ENCODE results near the gene GJA10.
"Not testable (repeated sequence)": the region's sequence is repeated elsewhere in the genome, so short reads cannot be mapped to it uniquely, and the experiment has no call there.

GJA10 gene

GRCh38 chr6:89894169-89894568, at the start of gene GJA10:
TSS of gene GJA10 (plus strand) at chr6:89894469. CDS start at chr6:89894469, 0 bp downstream.
- no peaks in the 10 kb centered on the region for H3K9me3 Mint-ChIP-seq
- H3K27ac Mint-ChIP-seq = no peak within 1 kb of the TSS
- intact Hi-C loops (cut with micrococcal nuclease) = no loop called here
- no peaks in the 10 kb centered on the region for H3K4me1 Mint-ChIP-seq (ENCODE audit: low read depth)
- H3K4me3 Mint-ChIP-seq = no peak within 1 kb of the TSS
- H3K27me3 Mint-ChIP-seq = peaks cover 26% of the 10 kb centered on the region
- no peaks in the 10 kb centered on the region for H3K36me3 Mint-ChIP-seq (ENCODE audit: low read depth)

DNA sequence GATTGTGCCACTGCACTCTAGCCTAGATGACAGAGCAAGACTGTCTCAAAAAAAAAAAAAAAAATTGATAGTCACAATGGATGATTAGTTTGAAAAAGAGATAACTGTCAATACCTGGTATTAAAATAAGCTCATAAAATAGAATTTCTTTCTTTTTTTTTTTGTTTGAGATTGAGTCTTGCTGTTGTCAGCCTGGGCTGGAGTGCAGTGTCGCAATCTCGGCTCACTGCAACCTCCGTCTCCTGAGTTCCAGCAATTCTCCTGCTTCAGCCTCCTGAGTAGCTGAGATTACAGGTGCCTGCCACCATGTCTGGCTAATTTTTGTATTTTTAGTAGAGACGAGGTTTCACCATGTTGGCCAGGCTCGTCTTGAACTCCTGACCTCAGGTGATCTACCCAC, 46.8 kb upstream of the GJA10 start:
- intact Hi-C loops (cut with micrococcal nuclease); H3K4me1 Mint-ChIP-seq (ENCODE audit: low read depth); H3K27ac Mint-ChIP-seq; H3K9me3 Mint-ChIP-seq; H3K4me3 Mint-ChIP-seq; H3K27me3 Mint-ChIP-seq: not testable (repeated sequence)
- peaks cover 70% of the 10 kb centered on the region for H3K36me3 Mint-ChIP-seq (ENCODE audit: low read depth)

- Mint-ChIP-seq H3K4me3 (no peak overlapping the region), H3K27me3 (no peaks in the 10 kb centered on the region), H3K27ac (no peak overlapping the region), H3K36me3 (ENCODE audit: low read depth) (peaks cover 92% of the 10 kb centered on the region), H3K9me3 (no peaks in the 10 kb centered on the region), H3K4me1 (ENCODE audit: low read depth) (no peaks in the 10 kb centered on the region)
- intact Hi-C loops (cut with micrococcal nuclease) = no loop called here
Measured at GRCh38 chr6:89853068-89853467, 41.2 kb upstream of the GJA10 start.

DNA sequence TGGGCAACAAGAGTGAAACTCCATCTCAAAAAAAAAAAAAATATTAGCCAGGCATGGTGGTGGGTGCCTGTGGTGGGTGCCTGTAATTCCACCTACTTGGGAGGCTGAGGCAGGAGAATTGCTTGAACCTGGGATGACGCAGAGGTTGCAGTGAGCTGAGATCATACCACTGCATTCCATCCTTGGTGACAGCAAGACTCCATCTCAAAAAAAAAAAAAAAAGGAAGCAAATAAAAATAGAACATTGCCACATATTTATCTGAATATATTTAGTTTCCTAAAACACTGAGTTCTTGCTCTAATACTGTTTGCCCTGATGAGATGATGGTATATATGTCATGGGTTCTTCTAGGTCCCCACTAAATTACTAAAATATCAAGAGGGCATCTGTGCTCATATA, 36.2 kb upstream of the GJA10 start:
- intact Hi-C loops (cut with micrococcal nuclease) = no loop called here
- Mint-ChIP-seq H3K36me3 (ENCODE audit: low read depth) (peaks cover 95% of the 10 kb centered on the region), H3K9me3 (peaks cover 13% of the 10 kb centered on the region), H3K4me1 (ENCODE audit: low read depth) (peaks cover 11% of the 10 kb centered on the region), H3K4me3 (no peak overlapping the region), H3K27me3 (no peaks in the 10 kb centered on the region), H3K27ac (no peak overlapping the region)

- H3K9me3 Mint-ChIP-seq = peaks cover 15% of the 10 kb centered on the region
- no peaks in the 10 kb centered on the region for H3K27me3 Mint-ChIP-seq
- peaks cover 93% of the 10 kb centered on the region for H3K36me3 Mint-ChIP-seq (ENCODE audit: low read depth)
- intact Hi-C loops (cut with micrococcal nuclease) = no loop called here
- peaks cover 13% of the 10 kb centered on the region for H3K4me1 Mint-ChIP-seq (ENCODE audit: low read depth)
- no peak overlapping the region for H3K27ac Mint-ChIP-seq
- no peak overlapping the region for H3K4me3 Mint-ChIP-seq
Measured at GRCh38 chr6:89859744-89860143, 34.5 kb upstream of the GJA10 start.

- peak overlapping the region; percentile 8 for H3K27ac Mint-ChIP-seq
- peaks cover 96% of the 10 kb centered on the region for H3K36me3 Mint-ChIP-seq (ENCODE audit: low read depth)
- H3K9me3 Mint-ChIP-seq = peaks cover 15% of the 10 kb centered on the region
- intact Hi-C loops (cut with micrococcal nuclease) = no loop called here
- H3K4me3 Mint-ChIP-seq = no peak overlapping the region
- H3K4me1 Mint-ChIP-seq (ENCODE audit: low read depth) = peaks cover 13% of the 10 kb centered on the region
- no peaks in the 10 kb centered on the region for H3K27me3 Mint-ChIP-seq
Measured at GRCh38 chr6:89862273-89862672, 32.0 kb upstream of the GJA10 start.

GRCh38 chr6:89862698-89863097, 31.6 kb upstream of the GJA10 start:
- Mint-ChIP-seq H3K27ac (peak overlapping the region; percentile 8), H3K27me3 (no peaks in the 10 kb centered on the region), H3K36me3 (ENCODE audit: low read depth) (peaks cover 96% of the 10 kb centered on the region), H3K4me3 (no peak overlapping the region), H3K9me3 (peaks cover 15% of the 10 kb centered on the region), H3K4me1 (ENCODE audit: low read depth) (peaks cover 13% of the 10 kb centered on the region)
- intact Hi-C loops (cut with micrococcal nuclease) = no loop called here

DNA sequence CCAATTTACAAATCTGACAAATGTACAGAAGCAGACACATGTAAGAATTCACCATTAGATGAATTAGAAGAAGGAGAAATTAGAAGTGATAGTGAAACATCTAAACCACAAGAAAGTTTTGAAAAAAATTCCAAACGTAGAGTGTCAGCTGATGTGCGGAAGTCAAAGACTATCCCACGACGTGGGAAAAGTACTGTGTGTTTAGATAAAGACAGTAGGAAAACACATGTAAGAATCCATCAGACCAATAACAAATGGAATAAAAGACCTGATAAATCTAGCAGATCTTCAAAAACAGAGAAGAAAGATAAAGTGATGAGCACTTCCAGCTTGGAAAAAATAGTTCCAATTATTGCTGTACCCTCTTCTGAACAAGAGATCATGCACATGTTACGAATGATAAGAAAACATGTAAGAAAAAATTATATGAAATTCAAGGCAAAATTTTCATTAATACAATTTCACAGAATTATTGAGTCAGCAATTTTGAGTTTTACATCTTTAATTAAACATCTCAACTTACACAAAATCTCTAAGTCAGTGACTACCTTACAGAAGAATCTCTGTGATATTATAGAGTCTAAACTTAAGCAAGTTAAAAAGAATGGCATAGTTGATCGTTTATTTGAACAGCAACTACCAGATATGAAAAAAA, 28.1 kb upstream of the GJA10 start:
- no peaks in the 10 kb centered on the region for H3K27me3 Mint-ChIP-seq
- intact Hi-C loops (cut with micrococcal nuclease) = no loop called here
- peaks cover 15% of the 10 kb centered on the region for H3K9me3 Mint-ChIP-seq
- no peak overlapping the region for H3K4me3 Mint-ChIP-seq
- H3K27ac Mint-ChIP-seq = no peak overlapping the region
- peaks cover 13% of the 10 kb centered on the region for H3K4me1 Mint-ChIP-seq (ENCODE audit: low read depth)
- H3K36me3 Mint-ChIP-seq (ENCODE audit: low read depth) = peaks cover 90% of the 10 kb centered on the region

DNA sequence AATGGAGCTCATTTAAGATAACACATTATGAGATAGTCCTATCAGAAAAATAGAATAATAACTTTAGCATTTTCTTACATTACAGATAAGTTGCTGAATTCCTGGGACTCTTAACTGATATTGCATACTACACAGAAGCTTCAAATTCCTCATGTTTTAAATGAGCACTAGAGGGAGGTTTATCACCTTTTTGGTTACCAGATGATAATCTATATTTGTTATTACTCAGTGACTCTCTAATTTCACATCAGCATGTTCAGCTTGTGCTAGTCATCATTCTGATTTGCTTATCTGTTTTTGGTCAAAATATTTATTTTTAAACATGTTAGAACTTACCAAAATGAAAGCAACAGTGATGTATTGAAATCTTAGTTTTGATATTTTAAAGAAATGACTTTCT, 20.5 kb upstream of the GJA10 start:
- Mint-ChIP-seq H3K27ac (no peak overlapping the region), H3K4me1 (ENCODE audit: low read depth) (no peaks in the 10 kb centered on the region), H3K9me3 (no peaks in the 10 kb centered on the region), H3K4me3 (no peak overlapping the region), H3K27me3 (no peaks in the 10 kb centered on the region), H3K36me3 (ENCODE audit: low read depth) (peaks cover 56% of the 10 kb centered on the region)
- intact Hi-C loops (cut with micrococcal nuclease) = no loop called here

DNA sequence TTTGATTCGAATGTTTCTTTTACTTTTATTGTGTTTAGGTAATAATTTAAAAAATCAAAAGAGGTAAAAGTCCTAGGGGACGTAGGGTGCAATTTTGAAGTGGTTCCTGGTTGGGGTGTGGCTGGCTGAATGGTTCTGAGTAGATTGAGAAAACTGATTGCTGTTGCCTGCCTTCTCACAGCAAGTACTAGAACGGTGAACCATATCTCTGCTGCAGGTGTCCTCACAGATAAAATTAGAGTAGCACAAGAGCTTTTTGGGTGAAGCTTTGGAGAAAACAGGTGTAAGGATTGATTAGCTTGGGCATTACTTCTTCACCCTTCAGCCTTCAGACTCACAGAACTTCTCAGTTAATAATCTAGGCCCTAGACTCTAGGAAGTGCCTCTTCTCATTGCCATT, 19.8 kb upstream of the GJA10 start:
- intact Hi-C loops (cut with micrococcal nuclease) = no loop called here
- Mint-ChIP-seq H3K9me3 (no peaks in the 10 kb centered on the region), H3K4me3 (no peak overlapping the region), H3K27ac (no peak overlapping the region), H3K27me3 (no peaks in the 10 kb centered on the region), H3K36me3 (ENCODE audit: low read depth) (peaks cover 53% of the 10 kb centered on the region), H3K4me1 (ENCODE audit: low read depth) (no peaks in the 10 kb centered on the region)

DNA sequence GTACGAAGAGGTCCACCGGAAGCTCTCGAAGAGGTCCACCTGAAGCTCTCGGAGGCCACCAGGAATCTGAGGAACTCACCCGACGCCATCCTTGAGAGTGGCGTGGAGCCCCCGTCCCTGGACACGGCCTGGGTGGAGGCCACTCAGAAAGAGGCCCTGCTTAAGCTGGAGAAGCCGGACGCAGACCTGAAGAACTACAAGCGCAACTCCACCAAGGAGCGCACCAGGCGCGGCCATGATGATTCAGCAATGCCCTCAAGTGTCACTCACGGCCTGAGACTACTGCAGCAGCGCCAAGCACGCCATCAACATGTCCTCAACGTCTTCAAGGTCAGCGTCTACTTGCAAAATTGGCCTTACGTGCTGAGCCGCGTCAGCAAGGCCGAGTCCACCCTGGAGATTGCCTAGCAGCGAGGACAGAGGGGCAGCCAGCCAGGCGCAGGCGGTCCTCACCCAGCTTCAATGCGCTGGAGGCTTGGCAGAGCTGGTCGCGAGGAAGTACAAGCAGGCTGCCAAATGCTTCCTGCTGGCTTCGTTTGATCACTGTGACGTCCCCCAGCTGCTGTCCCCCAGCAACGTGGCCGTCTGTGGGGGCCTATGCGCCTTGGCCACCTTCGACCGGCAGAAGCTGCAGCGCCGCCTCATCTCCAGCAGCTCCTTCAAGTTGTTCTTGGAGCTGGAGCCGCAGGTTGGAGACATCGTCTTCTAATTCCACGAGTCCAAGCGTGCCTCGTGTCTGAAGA, 7.7 kb upstream of the GJA10 start:
- no peaks in the 10 kb centered on the region for H3K9me3 Mint-ChIP-seq
- intact Hi-C loops (cut with micrococcal nuclease) = no loop called here
- no peaks in the 10 kb centered on the region for H3K36me3 Mint-ChIP-seq (ENCODE audit: low read depth)
- no peak overlapping the region for H3K4me3 Mint-ChIP-seq
- H3K27ac Mint-ChIP-seq = no peak overlapping the region
- H3K27me3 Mint-ChIP-seq = peaks cover 41% of the 10 kb centered on the region
- H3K4me1 Mint-ChIP-seq (ENCODE audit: low read depth) = no peaks in the 10 kb centered on the region

GRCh38 chr6:89887452-89888137, 6.7 kb upstream of the GJA10 start:
- Mint-ChIP-seq H3K4me3 (no peak overlapping the region), H3K27ac (no peak overlapping the region)
- intact Hi-C loops (cut with micrococcal nuclease) = no loop called here

GRCh38 chr6:89888138-89888514, 6.1 kb upstream of the GJA10 start:
- intact Hi-C loops (cut with micrococcal nuclease) = no loop called here
- Mint-ChIP-seq H3K27me3 (peaks cover 50% of the 10 kb centered on the region), H3K4me3 (no peak overlapping the region), H3K4me1 (ENCODE audit: low read depth) (no peaks in the 10 kb centered on the region), H3K27ac (no peak overlapping the region), H3K9me3 (no peaks in the 10 kb centered on the region), H3K36me3 (ENCODE audit: low read depth) (no peaks in the 10 kb centered on the region)

More at GRCh38 chr6:89887452-89888137, 6.7 kb upstream of the GJA10 start:
- no peaks in the 10 kb centered on the region for H3K9me3 Mint-ChIP-seq
- H3K27me3 Mint-ChIP-seq = peaks cover 46% of the 10 kb centered on the region
- H3K36me3 Mint-ChIP-seq (ENCODE audit: low read depth) = no peaks in the 10 kb centered on the region
- H3K4me1 Mint-ChIP-seq (ENCODE audit: low read depth) = no peaks in the 10 kb centered on the region

DNA sequence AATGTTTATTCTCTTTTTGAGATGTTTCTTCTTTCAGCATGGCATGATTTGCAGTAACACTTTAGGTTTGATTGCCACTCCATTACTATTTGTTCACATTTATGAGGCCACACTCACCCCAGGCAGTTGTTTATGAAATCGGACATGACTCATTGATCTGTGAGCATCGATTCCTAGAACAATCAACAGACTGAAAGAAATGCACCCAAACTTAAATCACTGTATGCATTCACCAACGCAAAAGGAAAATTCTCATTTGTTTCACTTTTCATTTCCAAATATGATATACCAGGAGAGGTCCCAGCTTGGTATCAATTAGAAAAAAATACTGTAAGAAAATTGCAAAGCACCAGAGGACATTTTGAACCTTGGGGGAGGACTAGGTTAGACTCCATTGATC, 5.4 kb upstream of the GJA10 start:
- H3K27ac Mint-ChIP-seq = no peak overlapping the region
- no peaks in the 10 kb centered on the region for H3K9me3 Mint-ChIP-seq

More for the DNA sequence above, 5.4 kb upstream of the GJA10 start:
- intact Hi-C loops (cut with micrococcal nuclease) = no loop called here
- no peak overlapping the region for H3K4me3 Mint-ChIP-seq
- peaks cover 52% of the 10 kb centered on the region for H3K27me3 Mint-ChIP-seq
- H3K36me3 Mint-ChIP-seq (ENCODE audit: low read depth) = no peaks in the 10 kb centered on the region
- H3K4me1 Mint-ChIP-seq (ENCODE audit: low read depth) = no peaks in the 10 kb centered on the region

Data from dendritic cell treated with granulocyte-macrophage colony-stimulating factor and Interleukin-4, amounts not matched to agents 40 ng/mL and 50 ng/mL, for 4 days (primary cell).